ENCODE results near the gene MTFMT.
A peak's percentile ranks its signal among the peaks of the same experiment; 100 is the strongest.

Gene MTFMT

GRCh38 chr15:64997745-64998375 lies 31.6 kb downstream of the MTFMT start:
- Histone ChIP-seq H3K79me2 (ENCODE audit: insufficient read depth, low read length) (no peaks in the 10 kb centered on the region), H3K4me3 (ENCODE audit: low read length, poor library complexity, severe bottlenecking) (no peak overlapping the region), H4K20me1 (ENCODE audit: insufficient read depth, low read length, poor library complexity, severe bottlenecking) (no peaks in the 10 kb centered on the region), H2AFZ (ENCODE audit: low read length) (no peak overlapping the region), H3K9ac (ENCODE audit: low read depth, low read length, poor library complexity, severe bottlenecking) (no peak overlapping the region), H3K36me3 (ENCODE audit: insufficient read depth, low read length) (no peaks in the 10 kb centered on the region), H3K27me3 (ENCODE audit: insufficient read depth, low read length, poor library complexity, severe bottlenecking) (no peaks in the 10 kb centered on the region), H3F3A (ENCODE audit: low read depth) (no peaks in the 10 kb centered on the region), H3K9me3 (ENCODE audit: insufficient read depth, low read depth, low read length) (no peaks in the 10 kb centered on the region), H3K4me1 (ENCODE audit: insufficient read depth, low read length, poor library complexity, severe bottlenecking) (no peaks in the 10 kb centered on the region), H3K9me2 (replicated peaks; ENCODE audit: low read depth, low read length) (no peaks in the 10 kb centered on the region), H3K4me2 (ENCODE audit: low read depth, low read length, poor library complexity, severe bottlenecking) (no peak overlapping the region)
- TF ChIP-seq, protein P1, sequence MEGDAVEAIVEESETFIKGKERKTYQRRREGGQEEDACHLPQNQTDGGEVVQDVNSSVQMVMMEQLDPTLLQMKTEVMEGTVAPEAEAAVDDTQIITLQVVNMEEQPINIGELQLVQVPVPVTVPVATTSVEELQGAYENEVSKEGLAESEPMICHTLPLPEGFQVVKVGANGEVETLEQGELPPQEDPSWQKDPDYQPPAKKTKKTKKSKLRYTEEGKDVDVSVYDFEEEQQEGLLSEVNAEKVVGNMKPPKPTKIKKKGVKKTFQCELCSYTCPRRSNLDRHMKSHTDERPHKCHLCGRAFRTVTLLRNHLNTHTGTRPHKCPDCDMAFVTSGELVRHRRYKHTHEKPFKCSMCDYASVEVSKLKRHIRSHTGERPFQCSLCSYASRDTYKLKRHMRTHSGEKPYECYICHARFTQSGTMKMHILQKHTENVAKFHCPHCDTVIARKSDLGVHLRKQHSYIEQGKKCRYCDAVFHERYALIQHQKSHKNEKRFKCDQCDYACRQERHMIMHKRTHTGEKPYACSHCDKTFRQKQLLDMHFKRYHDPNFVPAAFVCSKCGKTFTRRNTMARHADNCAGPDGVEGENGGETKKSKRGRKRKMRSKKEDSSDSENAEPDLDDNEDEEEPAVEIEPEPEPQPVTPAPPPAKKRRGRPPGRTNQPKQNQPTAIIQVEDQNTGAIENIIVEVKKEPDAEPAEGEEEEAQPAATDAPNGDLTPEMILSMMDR (conservative IDR thresholded peaks at IDR 0.05; ENCODE audit: low read length): no peak
- no peak for TF ChIP-seq EZH2phosphoT487 (IDR thresholded peaks at IDR 0.05; ENCODE audit: borderline replicate concordance)

DNA sequence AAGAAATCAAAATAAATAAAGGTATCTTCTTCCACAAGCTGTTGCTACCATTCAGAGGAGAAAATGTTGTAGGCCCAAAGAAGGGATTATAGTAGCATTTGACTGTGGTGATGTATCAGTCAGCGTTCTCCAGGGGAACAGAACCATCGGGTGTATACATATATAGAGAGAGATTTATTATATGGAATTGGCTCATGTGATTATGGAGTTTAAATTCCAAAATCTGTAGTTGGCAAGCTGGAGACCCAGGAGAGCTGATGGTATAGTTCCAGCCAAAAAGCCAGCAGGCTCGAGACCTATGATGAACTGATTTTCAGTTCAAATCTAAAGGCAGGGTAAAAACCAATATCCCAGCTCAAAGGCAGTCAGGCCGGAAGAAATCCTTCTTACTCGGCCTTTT lies 32.4 kb downstream of the MTFMT start:
- Histone ChIP-seq H3K79me2 (ENCODE audit: insufficient read depth, low read length) (no peaks in the 10 kb centered on the region), H3K36me3 (ENCODE audit: insufficient read depth, low read length) (no peaks in the 10 kb centered on the region), H3K9me3 (ENCODE audit: insufficient read depth, low read depth, low read length) (no peaks in the 10 kb centered on the region), H4K20me1 (ENCODE audit: insufficient read depth, low read length, poor library complexity, severe bottlenecking) (no peaks in the 10 kb centered on the region), H3K9me2 (replicated peaks; ENCODE audit: low read depth, low read length) (no peaks in the 10 kb centered on the region), H3K4me2 (ENCODE audit: low read depth, low read length, poor library complexity, severe bottlenecking) (no peak overlapping the region), H3K4me1 (ENCODE audit: insufficient read depth, low read length, poor library complexity, severe bottlenecking) (no peaks in the 10 kb centered on the region), H2AFZ (ENCODE audit: low read length) (no peak overlapping the region), H3F3A (ENCODE audit: low read depth) (no peaks in the 10 kb centered on the region), H3K27me3 (ENCODE audit: insufficient read depth, low read length, poor library complexity, severe bottlenecking) (no peaks in the 10 kb centered on the region), H3K9ac (ENCODE audit: low read depth, low read length, poor library complexity, severe bottlenecking) (no peak overlapping the region), H3K4me3 (ENCODE audit: low read length, poor library complexity, severe bottlenecking) (no peak overlapping the region)
- TF ChIP-seq EZH2phosphoT487 (IDR thresholded peaks at IDR 0.05; ENCODE audit: borderline replicate concordance): no peak
- TF ChIP-seq, protein P1 (conservative IDR thresholded peaks at IDR 0.05; ENCODE audit: low read length): no peak

- H4K20me1 ChIP-seq (ENCODE audit: insufficient read depth, low read length, poor library complexity, severe bottlenecking): peaks cover 2% of the 10 kb centered on the region
- peak overlapping the region; percentile 38; the same call in 1 of the 2 replicates for H2AFZ ChIP-seq (ENCODE audit: low read length)
- H3K79me2 ChIP-seq (ENCODE audit: insufficient read depth, low read length): peaks cover 13% of the 10 kb centered on the region
- H3K9me3 ChIP-seq (ENCODE audit: insufficient read depth, low read depth, low read length): no peaks in the 10 kb centered on the region
- H3K27me3 ChIP-seq (ENCODE audit: insufficient read depth, low read length, poor library complexity, severe bottlenecking): no peaks in the 10 kb centered on the region
- TF ChIP-seq, protein P1 (conservative IDR thresholded peaks at IDR 0.05; ENCODE audit: low read length): no peak
- no peak for TF ChIP-seq EZH2phosphoT487 (IDR thresholded peaks at IDR 0.05; ENCODE audit: borderline replicate concordance)
- H3K9ac ChIP-seq (ENCODE audit: low read depth, low read length, poor library complexity, severe bottlenecking): no peak overlapping the region
- peaks cover 9% of the 10 kb centered on the region for H3K4me1 ChIP-seq (ENCODE audit: insufficient read depth, low read length, poor library complexity, severe bottlenecking)
- no peaks in the 10 kb centered on the region for H3K36me3 ChIP-seq (ENCODE audit: insufficient read depth, low read length)
- no peak overlapping the region for H3K4me3 ChIP-seq (ENCODE audit: low read length, poor library complexity, severe bottlenecking)
- no peaks in the 10 kb centered on the region for H3K9me2 ChIP-seq (replicated peaks; ENCODE audit: low read depth, low read length)
- no peak overlapping the region for H3K4me2 ChIP-seq (ENCODE audit: low read depth, low read length, poor library complexity, severe bottlenecking)
- no peaks in the 10 kb centered on the region for H3F3A ChIP-seq (ENCODE audit: low read depth)
Measured at GRCh38 chr15:64993290-64993689, 36.1 kb downstream of the MTFMT start.
